ENCODE data around the gene IVNS1ABP. TPM values are rescaled to one million over a fixed set of nuclear protein-coding genes. Genes with fewer than 3 reads are reported as not detected.
"Not testable (repeated sequence)": the region's sequence is repeated elsewhere in the genome, so short reads cannot be mapped to it uniquely, and the experiment has no call there.

Gene IVNS1ABP
- total and polyA plus RNA-seq, 9 of the 15 experiments (the other 6 are each of a cell fraction or from before 2014, with no cell fraction given) = 30.6 to 126 (median 77.7) TPM

DNA sequence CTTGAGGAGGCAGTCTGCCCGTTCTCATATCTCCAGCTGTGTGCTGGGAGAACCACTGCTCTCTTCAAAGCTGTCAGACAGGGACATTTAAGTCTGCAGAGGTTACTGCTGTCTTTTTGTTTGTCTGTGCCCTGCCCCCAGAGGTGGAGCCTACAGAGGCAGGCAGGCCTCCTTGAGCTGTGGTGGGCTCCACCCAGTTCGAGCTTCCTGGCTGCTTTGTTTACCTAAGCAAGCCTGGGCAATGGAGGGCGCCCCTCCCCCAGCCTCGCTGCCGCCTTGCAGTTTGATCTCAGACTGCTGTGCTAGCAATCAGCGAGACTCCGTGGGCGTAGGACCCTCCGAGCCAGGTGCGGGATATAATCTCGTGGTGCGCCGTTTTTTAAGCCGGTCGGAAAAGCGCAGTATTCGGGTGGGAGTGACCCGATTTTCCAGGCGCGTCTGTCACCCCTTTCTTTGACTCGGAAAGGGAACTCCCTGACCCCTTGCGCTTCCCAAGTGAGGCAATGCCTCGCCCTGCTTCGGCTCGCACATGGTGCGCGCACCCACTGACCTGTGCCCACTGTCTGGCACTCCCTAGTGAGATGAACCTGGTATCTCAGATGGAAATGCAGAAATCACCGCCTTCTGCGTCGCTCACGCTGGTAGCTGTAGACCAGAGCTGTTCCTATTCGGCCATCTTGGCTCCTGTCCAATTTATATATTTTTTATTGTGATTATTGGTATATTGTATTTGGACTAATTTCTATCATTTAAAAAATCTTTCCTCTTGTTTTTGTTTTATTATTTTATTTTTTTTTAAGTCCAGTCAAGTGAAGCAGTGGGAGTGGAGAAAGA lies 59.7 kb downstream of the IVNS1ABP start:
- H3K36me3 ChIP-seq (ENCODE audit: control insufficient read depth, insufficient read depth, low read length); FAIRE-seq; H2AFZ ChIP-seq (ENCODE audit: low read depth, low read length); H3K27me3 ChIP-seq (ENCODE audit: control insufficient read depth in 2 of 2, insufficient read depth in 2 of 2, low read length in 2 of 2); H3K9me1 ChIP-seq (ENCODE audit: control insufficient read depth, insufficient read depth, low read length); BruUV-seq (replicated peaks); intact Hi-C loops (cut with micrococcal nuclease); H3K4me2 ChIP-seq (ENCODE audit: insufficient read depth, low read length); H3K9me3 ChIP-seq (replicated peaks; ENCODE audit: control insufficient read depth, insufficient read depth, low read depth, low read length); H3K79me2 ChIP-seq (ENCODE audit: control insufficient read depth, insufficient read depth, low read length); in situ Hi-C loops (cut with MboI); DNase-seq (ENCODE audit: extremely low read depth in 1 of 4, low spot score in 3 of 4); POLR2A ChIA-PET; ATAC-seq; CTCF ChIA-PET (ENCODE audit: low intra/inter-chr PET ratio); H3K4me3 ChIP-seq; H3K9ac ChIP-seq (ENCODE audit: insufficient read depth in 1 of 2, low read depth in 2 of 2, low read length in 2 of 2); H3K27ac ChIP-seq (ENCODE audit: extremely low read depth, low read depth, low read length); H4K20me1 ChIP-seq (replicated peaks; ENCODE audit: control insufficient read depth, insufficient read depth, low read length): not testable (repeated sequence)
- WGBS (ENCODE audit: insufficient coverage, low coverage, missing lambda C conversion rate) = 96% methylated on average over 8 of the region's 32 CpGs
- TF ChIP-seq CC2D1A (IDR thresholded peaks at IDR 0.05) (peak; percentile 28; the same call in 1 of the 2 replicates), NFIC (IDR thresholded peaks at IDR 0.05) (peak; percentile 71)
- TF ChIP-seq, protein P1, sequence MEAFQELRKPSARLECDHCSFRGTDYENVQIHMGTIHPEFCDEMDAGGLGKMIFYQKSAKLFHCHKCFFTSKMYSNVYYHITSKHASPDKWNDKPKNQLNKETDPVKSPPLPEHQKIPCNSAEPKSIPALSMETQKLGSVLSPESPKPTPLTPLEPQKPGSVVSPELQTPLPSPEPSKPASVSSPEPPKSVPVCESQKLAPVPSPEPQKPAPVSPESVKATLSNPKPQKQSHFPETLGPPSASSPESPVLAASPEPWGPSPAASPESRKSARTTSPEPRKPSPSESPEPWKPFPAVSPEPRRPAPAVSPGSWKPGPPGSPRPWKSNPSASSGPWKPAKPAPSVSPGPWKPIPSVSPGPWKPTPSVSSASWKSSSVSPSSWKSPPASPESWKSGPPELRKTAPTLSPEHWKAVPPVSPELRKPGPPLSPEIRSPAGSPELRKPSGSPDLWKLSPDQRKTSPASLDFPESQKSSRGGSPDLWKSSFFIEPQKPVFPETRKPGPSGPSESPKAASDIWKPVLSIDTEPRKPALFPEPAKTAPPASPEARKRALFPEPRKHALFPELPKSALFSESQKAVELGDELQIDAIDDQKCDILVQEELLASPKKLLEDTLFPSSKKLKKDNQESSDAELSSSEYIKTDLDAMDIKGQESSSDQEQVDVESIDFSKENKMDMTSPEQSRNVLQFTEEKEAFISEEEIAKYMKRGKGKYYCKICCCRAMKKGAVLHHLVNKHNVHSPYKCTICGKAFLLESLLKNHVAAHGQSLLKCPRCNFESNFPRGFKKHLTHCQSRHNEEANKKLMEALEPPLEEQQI (IDR thresholded peaks at IDR 0.05) = peak; percentile 77; the same call in 1 of the 2 replicates
- peaks cover 0 to 13% of the 10 kb centered on the region in 2 experiments; a peak in 2 of 5 replicates for H3K4me1 ChIP-seq (replicated peaks in 1 of 2; ENCODE audit: control insufficient read depth in 2 of 2, insufficient read depth in 2 of 2, low read length in 2 of 2)
